Keratinocyte (primary cell): Measurements from ENCODE around the gene EIF2S1.

Experiments used
- CTCF ChIP-seq, 3 experiments: IDR thresholded peaks in 1 of 3; conservative IDR thresholded peaks in 1 of 3; optimal IDR thresholded peaks in 1 of 3; 2 replicates in 2 of 3; 3 replicates in 1 of 3; pipeline versions ENCODE3 to v1.5.1; 2011; ENCODE audit warnings: low read length in 3 of 3, mild to moderate bottlenecking in 3 of 3, moderate library complexity in 2 of 3, control low read depth in 1 of 3, inconsistent platforms in 1 of 3; ENCODE audit not compliant: insufficient read depth in 2 of 3; ENCODE audit errors: extremely low read depth in 1 of 3
- EZH2 ChIP-seq: IDR thresholded peaks from one replicate; pipeline ENCODE4 v1.6.1; 2012; ENCODE audit warnings: inconsistent platforms, mild to moderate bottlenecking, low read length, moderate library complexity

GRCh38 chr14:67424539-67424938 is 64.4 kb downstream of the EIF2S1 start:
- no peak for TF ChIP-seq CTCF (optimal IDR thresholded peaks at IDR 0.05 in 1 of 3, IDR thresholded peaks at IDR 0.05 in 1 of 3, conservative IDR thresholded peaks at IDR 0.05 in 1 of 3; ENCODE audit: extremely low read depth in 1 of 3, insufficient read depth in 2 of 3, low read length in 3 of 3)
- no peak for TF ChIP-seq EZH2
